Stimulated activated CD8-positive, alpha-beta memory T cell treated with anti-CD3 and anti-CD28 coated beads, Interleukin-12 subunit alpha, Interleukin-12 subunit beta, amount 100 ng/mL, for 1 hour (primary cell): ENCODE data around the gene SPHK1.

Experiments
- DNase-seq: peaks from one replicate; pipeline ENCODE4 v3.0.0-alpha.2; 2020; ENCODE audit warnings: low read depth

SPHK1 gene

GRCh38 chr17:76363107-76363842 is 21.1 kb upstream of the SPHK1 start:
- no peak for DNase-seq

GRCh38 chr17:76365256-76365903 is 19.0 kb upstream of the SPHK1 start:
- DNase-seq, result no peak

- DNase-seq, result no peak
Measured at GRCh38 chr17:76366247-76366646, 18.2 kb upstream of the SPHK1 start.

GRCh38 chr17:76367642-76368041 is 16.8 kb upstream of the SPHK1 start:
- no peak for DNase-seq

GRCh38 chr17:76368545-76368944 is 15.9 kb upstream of the SPHK1 start:
- DNase-seq, result no peak

GRCh38 chr17:76369379-76369778 is 15.0 kb upstream of the SPHK1 start:
- DNase-seq, result no peak

DNA sequence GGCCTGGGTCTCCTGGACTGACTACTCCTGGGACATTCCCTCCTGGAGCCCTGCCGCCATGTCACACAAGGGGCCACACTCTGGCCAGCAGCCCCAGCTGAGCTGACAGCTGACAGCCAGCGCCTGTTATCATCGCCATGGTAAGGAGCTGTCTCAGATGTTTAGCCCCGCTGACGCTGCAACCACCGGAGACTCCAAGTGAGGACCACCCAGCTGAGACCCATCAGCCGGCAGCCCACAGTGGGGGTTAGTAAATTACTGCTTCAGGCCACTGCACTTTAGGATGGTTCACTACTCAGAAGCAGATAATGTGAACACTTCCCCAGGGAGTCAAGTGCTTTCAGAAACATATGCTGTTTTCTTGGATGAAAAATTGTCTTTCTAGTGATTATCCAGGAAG is 14.6 kb upstream of the SPHK1 start:
- DNase-seq, result no peak

DNA sequence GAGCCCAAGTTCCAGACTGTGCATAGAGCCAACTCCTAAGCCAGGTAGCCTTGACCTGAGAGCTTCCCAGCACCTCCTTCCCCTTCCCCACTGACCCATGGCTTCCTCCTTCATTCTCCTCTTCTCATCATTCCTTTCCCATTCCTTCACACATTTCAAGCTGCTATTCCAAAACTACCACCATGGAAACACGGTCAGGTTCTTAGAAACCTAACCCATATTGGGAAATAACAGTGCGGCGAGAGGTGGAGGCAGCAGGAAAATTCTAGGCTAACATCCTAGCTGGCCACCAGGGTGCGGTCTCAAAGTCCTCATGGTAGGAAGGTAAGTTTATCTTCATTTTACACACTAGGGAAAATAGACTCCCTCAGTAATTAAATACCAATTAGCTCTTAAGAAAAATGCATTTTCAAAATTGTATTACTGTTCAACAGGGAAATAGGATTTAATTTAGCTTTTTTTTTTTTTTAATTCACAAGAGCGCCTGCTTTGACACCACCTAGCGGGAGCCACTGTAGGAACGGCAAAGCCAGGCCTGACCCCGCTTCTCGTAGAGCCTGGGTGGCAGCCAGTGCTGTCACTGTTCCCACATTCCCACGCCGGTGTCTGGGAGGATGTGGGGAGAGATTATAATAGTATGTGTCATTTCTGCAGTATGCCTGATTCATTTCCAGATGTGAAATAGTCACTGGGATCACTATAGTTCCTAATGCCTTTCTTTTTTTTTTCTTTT is 14.0 kb upstream of the SPHK1 start:
- DNase-seq, result no peak

DNA sequence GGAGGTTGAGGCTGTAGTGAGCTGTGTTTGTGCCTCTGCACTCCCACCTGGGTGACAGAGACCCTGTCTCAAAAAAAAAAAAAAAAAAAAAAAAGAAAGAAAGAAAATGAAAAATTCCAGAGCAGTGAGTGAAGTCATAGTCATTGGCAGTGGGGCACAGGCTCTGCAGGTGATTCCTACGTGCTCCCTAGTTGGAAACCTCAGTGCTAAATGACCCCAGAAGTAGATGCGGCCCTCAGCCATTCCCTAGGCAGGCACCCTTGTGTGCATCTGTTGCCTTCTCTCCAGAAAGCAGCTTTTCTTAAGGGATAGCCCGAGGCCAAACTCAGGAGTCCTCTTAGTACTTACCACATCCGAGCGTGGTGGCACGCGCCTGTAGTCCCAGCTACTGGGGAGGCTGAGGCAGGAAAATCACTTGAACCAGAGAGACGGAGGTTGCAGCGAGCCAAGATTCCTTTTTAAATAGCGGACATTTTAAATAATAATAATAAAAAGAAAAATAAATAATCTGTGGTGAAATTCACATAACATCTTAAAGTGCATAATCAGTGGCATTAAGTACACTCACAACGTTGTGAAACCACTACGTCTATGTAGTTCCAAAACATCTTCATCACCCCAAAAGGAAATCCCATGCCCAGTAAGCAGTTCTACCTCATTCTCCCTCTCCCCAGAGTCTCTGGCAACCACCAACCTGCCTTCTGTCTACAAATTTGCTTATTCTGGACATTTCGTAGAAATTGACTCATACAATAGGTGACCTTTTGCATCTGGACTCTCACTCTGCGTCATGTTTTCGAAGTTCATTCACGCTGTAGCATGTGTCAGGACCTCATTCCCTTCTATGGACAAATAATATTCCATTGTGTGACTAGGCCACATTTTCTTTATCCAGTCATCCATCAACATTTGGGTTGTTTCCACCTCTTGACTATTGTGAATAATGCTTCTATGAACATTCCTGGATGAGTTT is 12.5 kb upstream of the SPHK1 start:
- DNase-seq, result no peak

- DNase-seq, result no peak
Measured at GRCh38 chr17:76376318-76377133, 7.9 kb upstream of the SPHK1 start.

- DNase-seq, result no peak
Measured at GRCh38 chr17:76378548-76379274, 5.7 kb upstream of the SPHK1 start.

DNA sequence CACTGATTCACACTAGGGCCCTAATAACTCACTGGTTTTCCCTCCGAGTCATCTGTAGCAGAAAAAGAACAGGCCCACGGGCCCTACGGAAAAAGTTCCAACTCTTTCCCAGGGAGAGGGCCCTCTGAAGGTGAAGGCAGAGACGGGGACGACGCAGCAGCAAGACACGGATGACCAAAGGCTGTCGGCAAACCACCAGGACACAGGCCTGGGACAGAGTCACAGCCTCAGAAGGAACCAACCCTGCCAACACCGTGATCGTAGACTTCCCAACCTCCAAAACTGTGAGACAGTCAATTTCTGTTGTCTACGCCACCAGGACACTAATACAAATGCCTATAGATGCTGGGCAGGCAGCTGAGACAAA is 5.2 kb upstream of the SPHK1 start:
- DNase-seq, result no peak

- no peak for DNase-seq
Measured at GRCh38 chr17:76379646-76380376, 4.6 kb upstream of the SPHK1 start.

DNA sequence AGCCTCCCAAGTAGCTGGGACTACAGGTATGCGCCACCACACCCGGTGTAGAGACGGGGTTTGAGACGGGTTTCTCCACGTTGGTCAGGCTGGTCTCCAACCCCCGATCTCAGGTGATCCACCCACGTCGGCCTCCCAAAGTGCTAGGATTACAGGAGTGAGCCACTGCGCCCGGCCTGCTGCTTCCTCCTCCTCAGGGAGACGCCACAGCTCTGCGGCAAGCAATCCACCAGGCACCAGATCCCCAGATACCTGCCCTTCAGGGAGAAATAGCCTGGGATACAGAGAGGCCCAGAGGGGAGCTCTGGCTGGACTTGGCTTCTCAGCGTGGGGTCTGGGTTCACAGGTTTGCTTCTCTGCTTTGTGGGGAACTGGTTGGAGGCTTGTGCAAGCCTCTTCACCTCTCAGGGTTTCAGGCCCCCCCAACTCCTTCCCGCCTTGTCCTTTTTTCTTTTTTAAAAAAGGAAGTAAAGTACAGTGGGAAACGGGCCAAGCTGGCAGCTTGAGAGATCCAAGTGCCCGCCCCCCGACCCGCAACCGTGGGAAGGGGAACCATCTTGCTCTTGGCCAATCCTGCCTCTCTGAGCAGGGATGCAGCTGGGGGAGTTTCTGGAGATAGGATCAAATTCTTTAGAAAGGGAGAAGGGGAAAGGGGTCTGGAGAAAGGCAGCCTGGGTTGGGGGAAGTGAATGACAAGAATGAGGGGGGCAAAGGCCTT is 2.6 kb upstream of the SPHK1 start:
- DNase-seq, result no peak

DNA sequence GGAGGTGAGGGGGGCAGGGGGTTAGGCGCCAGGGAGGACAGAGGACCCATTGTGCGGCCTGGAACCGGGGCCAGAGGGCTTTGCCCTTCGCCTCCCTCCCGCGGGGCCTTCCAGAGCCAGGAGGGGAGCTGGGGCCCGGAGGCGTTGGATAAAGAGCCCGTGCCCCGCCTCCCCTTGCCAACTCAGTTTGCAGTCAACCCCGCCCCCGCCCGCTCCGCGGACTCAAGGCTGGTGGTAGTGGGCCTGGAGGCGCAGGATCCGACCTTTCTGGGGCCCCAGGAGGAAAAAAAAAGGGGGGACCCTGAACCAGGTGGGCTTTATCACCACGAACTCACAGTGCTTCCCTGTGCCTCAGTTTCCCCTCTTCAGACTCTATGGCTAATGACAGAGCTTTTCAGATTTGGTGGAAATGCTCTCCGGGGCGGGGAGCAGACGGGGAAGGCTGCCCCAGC is 2.0 kb upstream of the SPHK1 start:
- DNase-seq, result no peak

DNA sequence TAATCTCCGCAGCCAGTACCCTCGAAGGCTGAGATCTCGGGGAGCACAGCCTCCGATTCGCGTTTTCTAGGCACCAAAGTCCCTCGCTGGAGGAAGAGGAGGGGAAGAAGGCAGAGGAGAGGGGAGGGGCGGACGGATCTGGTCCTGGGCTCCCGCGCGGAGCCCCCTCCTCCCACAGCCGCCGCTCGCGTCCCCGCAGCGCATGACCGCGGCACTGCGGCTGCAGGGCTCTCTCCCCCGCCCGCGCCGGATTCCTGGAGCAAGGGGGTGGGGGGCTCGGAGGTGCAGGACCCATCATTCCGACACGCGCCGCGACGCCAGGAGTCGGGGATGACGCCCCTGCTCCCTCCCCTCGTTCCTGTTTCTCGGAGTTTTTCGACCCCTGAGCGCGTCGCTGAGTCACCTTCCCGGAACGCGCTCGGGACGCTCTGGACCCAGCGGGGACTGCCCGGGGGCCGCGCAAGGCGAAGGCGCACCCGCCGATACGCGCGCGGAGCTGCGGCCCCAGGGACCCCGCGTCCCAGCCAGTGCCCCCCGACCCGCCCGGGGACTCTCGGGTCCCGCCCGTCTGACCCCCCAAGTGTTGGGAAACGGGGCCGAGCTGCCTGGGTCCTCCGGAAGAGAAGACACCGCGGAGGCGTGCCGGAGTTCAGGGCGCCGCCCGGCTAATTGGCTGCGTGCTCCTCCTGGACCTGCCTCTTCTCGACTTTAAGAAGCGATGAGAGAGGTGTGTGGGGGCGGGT is 1.4 kb upstream of the SPHK1 start:
- peak; percentile 41 for DNase-seq

- peak; percentile 20 for DNase-seq
Measured at GRCh38 chr17:76383546-76384221, 725 bp upstream of the SPHK1 start.
